T47D (cell line): ENCODE data around the gene GSDMA.

Experiments
- DNase-seq, 2 experiments: peaks; one replicate each; pipeline versions ENCODE4 v3.0.0 to v3.0.0-alpha.2; 2011 to 2012; ENCODE audit warnings: low read depth in 1 of 2, low spot score in 1 of 2
- JUND ChIP-seq: IDR thresholded peaks from 2 replicates; pipeline ENCODE4 v1.6.1; 2012; ENCODE audit warnings: low read depth
- in situ Hi-C: cut with HindIII; loops from 2 replicates; pipeline ENCODE4 v1.10.0; 2016; ENCODE audit warnings: low sequenced_read_pairs, low pct_unique_long_range_greater_than_20kb

Gene GSDMA

GRCh38 chr17:39952680-39953470, 9.9 kb upstream of the GSDMA start:
- in situ Hi-C loops = no loop called here
- TF ChIP-seq JUND = no peak
- peak; percentile 89 to 98 for DNase-seq

DNA sequence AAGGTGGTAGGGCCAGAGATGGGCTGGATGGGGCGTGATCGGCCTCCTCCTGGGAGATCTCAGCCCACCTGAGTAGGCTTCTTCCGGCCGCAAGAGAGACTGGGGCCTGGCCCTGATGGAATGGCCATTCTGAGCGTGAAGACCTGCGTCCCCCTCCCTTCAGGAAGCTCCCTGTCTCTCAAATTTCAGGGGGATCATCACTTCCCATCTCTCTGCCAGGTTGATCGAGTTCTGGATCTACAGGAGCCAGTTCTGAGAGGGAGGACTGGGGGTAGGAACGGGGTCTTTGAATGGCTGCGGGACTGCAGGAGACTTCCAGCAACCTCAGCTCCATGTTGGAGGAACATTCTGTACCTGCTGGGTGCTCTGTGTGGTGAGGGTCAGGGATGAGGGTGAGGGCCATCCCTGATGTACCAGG, 9.3 kb upstream of the GSDMA start:
- in situ Hi-C loops = no loop called here
- DNase-seq = no peak
- TF ChIP-seq JUND = no peak

DNA sequence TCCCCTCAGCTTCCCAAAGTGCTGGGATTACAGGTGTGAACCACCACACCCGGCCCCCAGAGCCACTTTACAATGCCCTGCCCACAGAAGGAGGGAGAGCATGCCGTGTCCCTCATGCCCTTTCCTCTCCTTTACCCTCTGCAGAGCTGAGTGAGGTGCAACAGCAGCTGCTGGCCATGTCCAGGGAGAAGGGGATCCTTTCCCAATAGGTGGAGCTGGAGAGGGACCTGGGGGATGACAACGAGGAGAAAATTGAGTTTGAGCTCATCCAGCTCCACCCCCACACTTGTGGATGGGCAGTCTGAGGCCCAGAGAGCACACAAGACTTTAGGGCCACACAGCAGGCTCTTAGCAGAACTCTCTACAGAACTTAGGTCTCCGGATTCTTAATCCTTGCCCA, 7.9 kb upstream of the GSDMA start:
- in situ Hi-C loops = no loop called here
- no peak for DNase-seq
- no peak for TF ChIP-seq JUND

DNA sequence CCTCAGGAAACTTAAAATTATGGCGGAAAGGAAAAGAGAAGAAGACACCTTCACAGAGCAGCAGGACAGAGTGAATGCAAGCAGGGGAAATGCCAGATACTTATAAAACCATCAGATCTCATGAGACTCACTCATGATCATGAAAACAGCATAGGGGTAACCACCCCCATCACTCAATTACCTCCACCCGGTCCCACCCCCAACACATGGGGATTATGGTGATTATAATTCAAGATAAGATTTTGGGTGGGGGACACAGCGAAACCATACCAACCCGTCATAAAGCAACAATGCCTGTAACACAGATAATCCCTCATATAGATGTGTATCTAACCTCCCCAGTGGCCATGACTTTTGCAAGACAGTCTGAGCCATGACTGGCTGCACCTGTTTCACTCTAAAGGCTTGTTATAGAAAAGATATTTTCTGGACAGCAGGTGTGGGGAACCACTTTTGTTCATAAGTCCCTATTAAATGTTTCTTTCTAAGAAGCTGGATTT, 7.0 kb upstream of the GSDMA start:
- no peak for TF ChIP-seq JUND
- in situ Hi-C loops = no loop called here
- no peak for DNase-seq

GRCh38 chr17:39960524-39961041, 2.2 kb upstream of the GSDMA start:
- TF ChIP-seq JUND = no peak
- DNase-seq = no peak
- in situ Hi-C loops = no loop called here

- in situ Hi-C loops = no loop called here
- no peak for TF ChIP-seq JUND
- DNase-seq = no peak
These were observed 1.0 kb downstream of the GSDMA start for GRCh38 chr17:39963829-39964228.

- TF ChIP-seq JUND = no peak
- DNase-seq = no peak
- in situ Hi-C loops = no loop called here
These were observed 2.4 kb downstream of the GSDMA start for GRCh38 chr17:39965017-39965699.

- DNase-seq = no peak
- in situ Hi-C loops = no loop called here
- no peak for TF ChIP-seq JUND
These were observed 4.0 kb downstream of the GSDMA start for GRCh38 chr17:39966771-39967170.

GRCh38 chr17:39968761-39969160, 6.0 kb downstream of the GSDMA start:
- DNase-seq = no peak
- in situ Hi-C loops = no loop called here
- TF ChIP-seq JUND = no peak

- no peak for TF ChIP-seq JUND
- no peak for DNase-seq
- in situ Hi-C loops = no loop called here
These were observed 6.6 kb downstream of the GSDMA start for GRCh38 chr17:39969375-39969774.

GRCh38 chr17:39970157-39970692, 7.4 kb downstream of the GSDMA start:
- no peak for TF ChIP-seq JUND
- in situ Hi-C loops = no loop called here
- no peak for DNase-seq

DNA sequence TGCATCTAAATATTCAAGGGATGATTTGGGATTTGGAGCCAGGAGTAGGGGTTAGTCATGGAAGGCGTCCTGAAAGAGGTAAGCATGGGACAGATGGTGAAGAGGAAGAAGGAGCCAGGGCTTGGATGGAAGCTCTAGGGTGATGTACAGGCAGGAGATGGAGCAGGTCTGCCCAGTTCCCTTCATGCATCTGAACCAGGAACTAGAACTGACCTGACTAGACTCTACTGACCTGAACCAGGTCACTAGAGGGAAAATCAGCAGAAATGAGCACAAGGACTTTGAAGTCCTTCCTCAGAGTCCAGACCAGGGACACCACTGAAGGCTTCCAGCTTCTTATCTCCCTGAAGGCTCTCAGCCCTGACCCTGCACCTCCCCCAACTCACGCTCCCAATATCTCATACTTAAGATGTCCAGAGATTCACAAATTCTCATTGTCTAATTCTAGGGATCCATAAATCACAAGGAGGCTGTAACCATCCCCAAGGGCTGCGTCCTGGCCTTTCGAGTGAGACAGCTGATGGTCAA, 8.3 kb downstream of the GSDMA start:
- in situ Hi-C loops = no loop called here
- no peak for DNase-seq
- no peak for TF ChIP-seq JUND

GRCh38 chr17:39972271-39972670, 9.5 kb downstream of the GSDMA start:
- in situ Hi-C loops = no loop called here
- no peak for DNase-seq
- TF ChIP-seq JUND = no peak
